Thoracic aorta (tissue), 2 donors: ENCODE measurements around the gene DPY19L3. TPM values are rescaled to one million over a fixed set of nuclear protein-coding genes. Genes with fewer than 3 reads are reported as not detected.

ENCODE experiments used
- ATAC-seq: fragments of 150-250 bp; one replicate; pipeline ENCODE4 v1.8.0; 2017; ENCODE audit warnings: low read depth; ENCODE audit not compliant: insufficient number of reproducible peaks, low FRiP score
- DNase-seq: peaks from one replicate; pipeline ENCODE4 v3.0.0-alpha.2; 2020; ENCODE audit warnings: low spot score
- H3K27ac ChIP-seq, 2 donors: fragments of 200-600 bp; sonication (generic); 1 replicate in 1 of 2; 2 replicates in 1 of 2; pipeline ENCODE4 v1.5.1; 2016; ENCODE audit warnings: mild to moderate bottlenecking in 2 of 2, moderate library complexity in 2 of 2
- H3K27me3 ChIP-seq: fragments of 200-600 bp; sonication (generic); replicated peaks from 2 replicates; pipeline ENCODE4 v1.6.0; 2016; ENCODE audit warnings: mild to moderate bottlenecking; ENCODE audit not compliant: insufficient read depth
- H3K36me3 ChIP-seq: fragments of 200-600 bp; sonication (generic); one replicate; pipeline ENCODE4 v1.5.1; 2016
- H3K4me1 ChIP-seq, 2 donors: fragments of 200-600 bp; sonication (generic); 1 replicate in 1 of 2; 2 replicates in 1 of 2; pipeline versions ENCODE4 v1.5.1 to v1.6.0; 2016; ENCODE audit warnings: low read depth in 2 of 2, mild to moderate bottlenecking in 1 of 2; ENCODE audit not compliant: control insufficient read depth in 1 of 2
- H3K4me3 ChIP-seq: fragments of 200-600 bp; sonication (generic); 2 replicates; pipeline ENCODE4 v1.5.1; 2016; ENCODE audit warnings: mild to moderate bottlenecking
- H3K9me3 ChIP-seq: fragments of 200-600 bp; sonication (generic); 2 replicates; pipeline ENCODE4 v1.5.1; 2016
- total RNA-seq, 2 donors: library from RNA; depleted of rRNA; stranded (reverse); fragments of >200 nt; gene quantifications; one replicate each; pipeline versions ENCODE4 v1.1.0 to v1.2.3, GENCODE V29; 2016
- TF ChIP-seq, protein P1 (sequence below): fragments of 200-600 bp; sonication (generic); IDR thresholded peaks from one replicate; pipeline ENCODE4 v1.5.1; 2019; ENCODE audit warnings: antibody characterized with exemption

The DPY19L3 gene
- total RNA-seq, 2 donors from 2014 or later, result 22.1 to 32.9 TPM

DNA sequence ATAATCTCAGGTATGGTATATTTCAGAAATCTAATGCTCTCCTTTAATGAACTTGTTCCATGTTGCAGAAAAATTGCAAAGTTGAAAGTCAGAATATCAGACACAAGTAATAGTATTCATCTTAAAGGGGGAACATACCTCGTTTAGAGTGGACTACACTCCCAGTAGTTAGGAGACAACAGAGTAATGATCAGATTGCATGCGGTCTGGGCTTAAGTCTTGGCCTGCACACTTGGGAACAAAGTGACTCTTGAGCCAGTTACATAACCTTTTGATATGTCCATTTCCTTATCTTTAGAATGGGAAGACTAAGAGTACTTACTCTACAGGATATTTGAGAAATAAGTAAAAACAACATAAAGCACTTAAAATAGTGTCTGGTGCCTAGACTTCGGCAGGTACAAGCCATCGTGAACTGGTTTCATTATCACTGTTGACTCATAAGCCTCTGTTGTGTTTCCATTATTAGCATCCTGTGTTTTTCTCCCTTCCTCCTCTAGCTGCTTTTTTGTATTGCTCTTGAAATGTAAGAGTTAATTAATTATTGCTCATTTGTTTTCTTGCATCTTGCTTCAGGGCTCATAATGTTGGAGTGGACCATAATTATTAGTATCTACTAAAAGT, 53.0 kb downstream of the DPY19L3 start:
- peaks cover 3% of the 10 kb centered on the region for H3K36me3 ChIP-seq
- H3K27me3 ChIP-seq, result no peaks in the 10 kb centered on the region
- H3K4me3 ChIP-seq, result no peak overlapping the region
- H3K27ac ChIP-seq, result no peak overlapping the region
- no peaks in the 10 kb centered on the region for H3K4me1 ChIP-seq
- no peak for DNase-seq
- no peak for ATAC-seq
- TF ChIP-seq, protein P1, sequence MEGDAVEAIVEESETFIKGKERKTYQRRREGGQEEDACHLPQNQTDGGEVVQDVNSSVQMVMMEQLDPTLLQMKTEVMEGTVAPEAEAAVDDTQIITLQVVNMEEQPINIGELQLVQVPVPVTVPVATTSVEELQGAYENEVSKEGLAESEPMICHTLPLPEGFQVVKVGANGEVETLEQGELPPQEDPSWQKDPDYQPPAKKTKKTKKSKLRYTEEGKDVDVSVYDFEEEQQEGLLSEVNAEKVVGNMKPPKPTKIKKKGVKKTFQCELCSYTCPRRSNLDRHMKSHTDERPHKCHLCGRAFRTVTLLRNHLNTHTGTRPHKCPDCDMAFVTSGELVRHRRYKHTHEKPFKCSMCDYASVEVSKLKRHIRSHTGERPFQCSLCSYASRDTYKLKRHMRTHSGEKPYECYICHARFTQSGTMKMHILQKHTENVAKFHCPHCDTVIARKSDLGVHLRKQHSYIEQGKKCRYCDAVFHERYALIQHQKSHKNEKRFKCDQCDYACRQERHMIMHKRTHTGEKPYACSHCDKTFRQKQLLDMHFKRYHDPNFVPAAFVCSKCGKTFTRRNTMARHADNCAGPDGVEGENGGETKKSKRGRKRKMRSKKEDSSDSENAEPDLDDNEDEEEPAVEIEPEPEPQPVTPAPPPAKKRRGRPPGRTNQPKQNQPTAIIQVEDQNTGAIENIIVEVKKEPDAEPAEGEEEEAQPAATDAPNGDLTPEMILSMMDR, result no peak
- no peaks in the 10 kb centered on the region for H3K9me3 ChIP-seq

DNA sequence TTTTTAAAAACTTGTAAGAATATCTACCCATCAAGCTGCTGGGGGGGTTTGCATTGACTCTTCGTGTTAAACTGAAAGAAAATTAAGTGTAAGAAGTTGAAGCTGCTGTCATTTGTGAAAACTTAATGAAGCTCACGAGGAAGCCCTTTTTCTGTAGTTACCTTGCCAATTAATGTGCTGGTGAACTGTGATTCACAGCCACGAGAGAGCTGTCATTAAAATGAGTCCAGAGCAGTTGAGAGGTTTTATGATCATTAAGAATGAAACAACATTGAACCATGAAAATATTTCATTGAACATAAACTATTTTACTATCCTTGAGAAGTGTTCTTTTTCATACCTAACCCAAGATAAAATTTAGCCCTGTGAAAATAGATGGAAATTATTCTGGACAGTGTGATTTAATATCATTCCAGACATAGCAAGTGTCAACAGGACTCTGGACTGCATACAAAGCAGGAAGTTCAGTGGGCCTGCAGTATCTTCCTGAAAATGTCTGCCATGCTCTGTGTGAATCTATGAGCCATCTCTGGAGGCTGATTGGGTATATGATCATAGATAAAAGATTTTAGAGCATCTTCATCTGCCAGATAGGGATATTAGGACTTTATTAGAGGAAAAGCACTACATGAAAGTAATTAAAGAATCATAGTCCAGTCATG, 53.8 kb downstream of the DPY19L3 start:
- H3K27me3 ChIP-seq, result no peaks in the 10 kb centered on the region
- H3K4me3 ChIP-seq, result no peak overlapping the region
- no peak overlapping the region for H3K27ac ChIP-seq
- no peaks in the 10 kb centered on the region for H3K9me3 ChIP-seq
- H3K4me1 ChIP-seq, result no peaks in the 10 kb centered on the region
- ATAC-seq (no peak), DNase-seq (no peak)
- TF ChIP-seq, protein P1, result no peak
- peaks cover 3% of the 10 kb centered on the region for H3K36me3 ChIP-seq

DNA sequence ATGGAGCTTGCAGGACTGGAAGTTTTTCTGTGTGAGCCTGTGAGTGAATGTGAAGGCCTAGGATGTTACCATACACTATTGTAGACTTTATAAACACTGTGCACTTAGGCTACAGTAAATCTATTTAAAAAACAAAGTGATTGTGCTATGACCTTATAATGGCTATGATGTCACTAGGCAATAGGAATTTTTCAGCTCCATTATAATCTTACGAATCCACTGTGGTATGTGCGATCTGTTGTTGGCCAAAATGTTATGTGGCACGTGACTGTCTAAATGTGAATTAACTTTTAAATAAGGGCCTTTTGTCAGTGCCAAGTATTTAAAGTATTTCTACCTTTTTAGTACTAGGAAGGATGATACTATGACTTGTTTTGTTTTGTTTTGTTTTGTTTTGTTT, 54.9 kb downstream of the DPY19L3 start:
- no peaks in the 10 kb centered on the region for H3K27me3 ChIP-seq
- ATAC-seq (no peak), DNase-seq (no peak)
- H3K36me3 ChIP-seq, result peaks cover 3% of the 10 kb centered on the region
- no peak overlapping the region for H3K4me3 ChIP-seq
- H3K4me1 ChIP-seq, result no peaks in the 10 kb centered on the region
- TF ChIP-seq, protein P1, result no peak
- no peak overlapping the region for H3K27ac ChIP-seq
- H3K9me3 ChIP-seq, result no peaks in the 10 kb centered on the region

DNA sequence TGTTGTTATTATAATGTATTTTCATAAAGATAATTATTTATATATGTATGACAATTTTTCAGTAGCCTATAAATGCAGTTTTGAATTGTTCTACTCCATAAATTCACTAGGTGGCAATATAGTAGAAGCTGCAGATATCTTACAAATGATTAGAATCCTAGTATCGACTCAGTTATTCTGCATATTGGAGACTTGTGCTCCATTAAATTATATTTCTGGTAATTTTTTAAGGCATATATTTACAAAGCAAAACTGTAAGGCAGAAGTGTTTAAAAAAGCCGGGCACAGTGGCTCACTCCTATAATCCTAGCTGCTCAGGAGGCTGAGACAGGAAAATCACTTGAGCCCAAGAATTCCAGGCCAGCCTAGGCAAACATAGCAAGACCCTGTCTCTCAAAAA, 58.7 kb downstream of the DPY19L3 start:
- Histone ChIP-seq H3K4me3 (no peak overlapping the region), H3K27ac (no peak overlapping the region), H3K4me1 (no peaks in the 10 kb centered on the region), H3K9me3 (no peaks in the 10 kb centered on the region), H3K27me3 (no peaks in the 10 kb centered on the region), H3K36me3 (no peaks in the 10 kb centered on the region)
- DNase-seq, result no peak
- TF ChIP-seq, protein P1, result no peak
- no peak for ATAC-seq

DNA sequence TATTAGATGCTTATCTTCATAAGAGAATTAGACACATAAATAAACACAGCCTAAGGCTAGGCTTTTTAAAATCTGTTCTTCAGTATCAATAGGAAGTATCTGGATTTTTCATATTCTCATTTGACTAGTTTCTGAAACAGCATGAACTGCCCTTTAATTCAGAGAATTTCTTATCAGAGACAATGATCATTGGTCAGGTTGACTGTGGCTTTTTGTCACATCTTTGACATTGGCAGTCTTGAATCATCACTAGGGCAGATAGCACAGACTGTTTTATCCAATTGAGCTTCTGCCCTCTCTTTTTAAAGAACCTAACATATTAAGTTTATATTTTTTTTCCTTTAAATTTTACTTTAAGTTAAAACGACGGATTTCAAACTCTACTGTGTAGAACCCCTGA, 59.6 kb downstream of the DPY19L3 start:
- DNase-seq (no peak), ATAC-seq (no peak)
- TF ChIP-seq, protein P1, result no peak
- no peak overlapping the region for H3K4me3 ChIP-seq
- H3K27ac ChIP-seq, result no peak overlapping the region
- no peaks in the 10 kb centered on the region for H3K27me3 ChIP-seq
- no peaks in the 10 kb centered on the region for H3K36me3 ChIP-seq
- H3K4me1 ChIP-seq, result no peaks in the 10 kb centered on the region
- H3K9me3 ChIP-seq, result no peaks in the 10 kb centered on the region
